Raji (cell line): ENCODE results near the gene RNH1.

Source experiments
- POLR2A ChIP-seq: IDR thresholded peaks from 2 replicates; pipeline ENCODE4 v1.6.1; 2011; ENCODE audit warnings: low read depth, low read length, control low read depth; ENCODE audit not compliant: insufficient read depth

RNH1 gene

DNA sequence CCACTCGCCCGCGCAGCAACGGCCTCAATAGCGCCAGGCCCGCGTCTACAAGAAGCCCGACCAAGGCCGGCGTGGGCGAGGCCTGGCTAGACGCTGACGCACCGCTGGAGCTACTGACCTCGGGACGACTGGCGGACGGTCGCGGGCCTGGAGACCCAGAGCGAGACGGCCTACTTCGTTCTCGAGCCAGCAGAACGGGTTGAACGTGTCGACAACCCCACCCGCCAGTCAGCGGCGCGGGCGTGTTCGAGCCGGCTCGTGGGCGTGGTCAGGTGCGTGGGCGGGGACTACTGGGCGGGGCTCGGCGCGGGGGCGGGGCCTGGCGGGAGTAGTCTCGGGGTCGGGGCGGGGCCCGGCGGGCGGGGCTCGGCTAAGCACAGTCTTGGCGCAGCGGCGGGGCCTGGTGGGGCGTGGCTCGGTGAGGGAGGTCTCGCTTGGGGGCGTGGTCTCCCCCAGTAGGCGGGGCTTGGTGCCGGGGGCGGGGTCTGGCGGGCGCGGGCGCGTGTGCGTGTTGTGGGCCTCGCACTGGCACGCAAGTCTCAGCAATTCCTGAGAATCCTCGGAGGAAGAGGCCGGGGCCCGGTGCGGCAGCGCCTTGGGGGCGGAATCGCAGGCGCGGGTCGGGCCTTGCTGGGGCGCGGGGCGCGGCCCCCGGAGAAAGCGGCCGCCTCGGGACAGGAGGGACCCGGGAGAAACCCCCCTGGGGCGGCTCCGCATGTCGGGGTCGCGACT is at the start of gene RNH1:
Gene RNH1, minus strand, starts transcription at position 248 of the 732 bp plus-strand sequence. CDS start 5,080 bp downstream, outside the sequence.
- peak; percentile 84 for TF ChIP-seq POLR2A

DNA sequence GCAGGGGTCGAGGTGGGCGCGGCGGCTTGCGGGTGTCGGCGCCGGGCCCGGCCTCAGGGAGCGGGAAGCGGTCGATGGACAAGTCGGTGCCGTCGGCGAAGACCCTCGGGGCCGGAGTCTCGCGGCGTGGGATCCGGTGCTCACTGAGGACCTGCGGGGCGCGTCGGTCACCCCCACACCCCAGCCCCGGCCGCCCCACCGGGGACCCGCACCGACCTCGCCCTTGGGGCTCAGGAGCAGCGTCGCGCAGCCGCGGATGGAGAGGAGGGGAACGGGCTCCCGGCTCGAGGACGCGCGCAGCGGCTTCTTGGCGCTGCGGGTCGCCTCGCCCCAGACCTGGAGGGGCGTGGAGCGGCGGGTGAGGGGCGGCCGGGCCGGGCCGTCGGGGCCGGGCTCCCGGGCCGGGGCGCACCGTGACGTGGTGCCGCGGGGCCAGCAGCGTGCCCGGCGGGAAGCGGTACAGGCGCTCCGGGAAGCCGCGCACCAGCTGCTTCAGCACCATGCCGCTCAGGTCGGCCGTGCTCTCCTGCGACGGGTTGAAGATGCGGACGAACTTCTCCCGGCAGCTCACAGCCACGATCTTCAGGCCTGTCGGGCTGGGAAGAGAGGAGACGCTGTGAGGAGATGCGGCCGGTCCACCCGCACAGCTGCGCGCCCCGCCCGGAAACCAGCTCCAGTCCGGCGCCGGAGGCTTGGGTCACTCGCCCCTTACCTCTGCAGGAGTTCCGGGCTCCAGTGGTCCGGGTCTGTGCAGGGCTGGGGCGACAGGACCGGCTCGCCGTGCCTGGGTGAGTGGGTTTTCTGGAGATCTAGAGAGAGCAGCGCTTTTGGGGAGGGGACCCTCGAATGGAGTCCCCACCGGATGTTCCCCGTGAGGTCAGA is 49.0 kb upstream of the RNH1 start:
- TF ChIP-seq POLR2A: no peak

DNA sequence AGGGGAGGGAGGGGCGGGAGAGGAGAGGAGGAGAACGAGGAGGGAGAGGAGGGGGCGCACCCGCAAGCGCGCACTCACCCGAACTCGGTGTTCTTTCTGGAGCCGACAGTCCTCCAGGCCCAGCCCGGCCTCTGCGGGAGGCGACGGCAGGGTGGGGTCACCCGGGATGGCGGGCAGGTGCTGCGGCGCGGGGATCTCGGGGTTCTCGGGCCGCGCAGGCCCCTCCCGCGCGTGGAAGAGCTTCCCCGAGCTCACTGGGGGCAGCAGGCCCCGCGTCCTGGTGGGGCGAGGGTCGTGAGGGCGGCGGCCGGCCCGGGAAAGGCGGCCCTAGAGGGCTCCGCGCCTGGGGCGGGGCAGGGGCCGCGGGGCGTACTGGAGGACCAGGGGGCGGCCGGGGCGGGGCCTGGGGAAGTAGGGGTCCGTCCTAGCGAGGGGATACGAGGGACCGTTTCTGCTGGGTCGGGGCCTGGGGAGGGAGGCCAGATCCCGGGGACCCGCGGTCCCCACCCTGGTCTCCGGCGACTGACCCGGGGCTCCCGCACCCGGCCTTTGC is 48.3 kb upstream of the RNH1 start:
- TF ChIP-seq POLR2A: no peak

DNA sequence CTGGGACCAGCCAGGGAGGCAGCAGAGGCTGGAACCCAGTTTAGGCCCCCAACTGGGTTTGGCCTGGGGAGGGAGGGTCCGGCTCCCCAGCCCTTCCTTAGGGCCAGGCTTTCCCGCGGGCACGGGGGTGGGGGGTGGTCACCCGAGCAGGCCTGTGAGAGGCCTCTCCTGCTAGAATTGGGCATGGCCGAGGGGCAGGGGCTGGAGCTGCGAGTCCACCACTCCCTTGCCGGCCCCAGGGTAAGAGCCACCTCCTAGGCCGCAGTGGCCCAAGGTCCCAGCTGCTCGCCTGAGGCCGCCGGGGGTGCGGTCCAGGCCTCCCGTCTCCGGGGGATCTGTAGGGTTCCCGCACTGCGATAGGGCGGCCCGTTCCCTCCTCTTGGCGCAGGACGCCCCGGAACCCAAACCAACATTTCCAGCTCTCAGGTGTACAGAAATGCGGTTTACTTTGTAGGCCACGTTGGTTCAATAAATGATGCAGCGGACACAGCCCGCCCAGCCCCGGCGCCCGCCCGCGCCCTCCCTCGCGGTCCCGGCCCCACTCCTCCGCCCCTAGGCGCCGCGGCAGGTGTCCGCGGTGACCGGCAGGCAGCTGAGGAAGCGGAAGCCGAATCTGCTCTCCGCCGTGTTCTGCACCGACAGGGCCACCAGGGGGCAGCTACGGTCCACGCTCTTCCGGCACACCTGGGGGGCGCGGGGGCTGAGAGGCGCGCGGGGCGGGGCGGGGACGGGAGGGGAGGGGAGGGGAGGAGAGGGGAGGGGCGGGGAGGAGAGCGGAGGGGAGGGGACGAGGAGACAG is 47.6 kb upstream of the RNH1 start:
- TF ChIP-seq POLR2A: peak; percentile 34; the same call in 1 of the 2 replicates

DNA sequence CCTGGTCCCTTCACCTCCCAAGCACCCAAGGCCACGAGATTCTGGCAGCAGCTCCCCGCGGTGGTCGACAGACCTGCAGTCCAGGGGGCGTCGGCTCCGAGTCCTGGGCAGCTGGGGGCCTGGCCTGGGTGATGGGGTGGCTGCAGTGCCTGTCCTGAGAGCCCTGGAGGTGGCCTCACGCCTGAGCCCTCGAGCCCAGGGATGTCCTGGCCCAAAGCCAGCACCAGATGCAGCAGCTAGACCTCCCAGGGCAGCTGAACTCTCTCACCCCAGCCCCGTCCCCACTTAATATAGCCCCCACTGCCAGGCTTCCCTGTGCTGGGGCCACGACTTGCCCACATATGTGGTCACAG is 46.9 kb upstream of the RNH1 start:
- TF ChIP-seq POLR2A: no peak

DNA sequence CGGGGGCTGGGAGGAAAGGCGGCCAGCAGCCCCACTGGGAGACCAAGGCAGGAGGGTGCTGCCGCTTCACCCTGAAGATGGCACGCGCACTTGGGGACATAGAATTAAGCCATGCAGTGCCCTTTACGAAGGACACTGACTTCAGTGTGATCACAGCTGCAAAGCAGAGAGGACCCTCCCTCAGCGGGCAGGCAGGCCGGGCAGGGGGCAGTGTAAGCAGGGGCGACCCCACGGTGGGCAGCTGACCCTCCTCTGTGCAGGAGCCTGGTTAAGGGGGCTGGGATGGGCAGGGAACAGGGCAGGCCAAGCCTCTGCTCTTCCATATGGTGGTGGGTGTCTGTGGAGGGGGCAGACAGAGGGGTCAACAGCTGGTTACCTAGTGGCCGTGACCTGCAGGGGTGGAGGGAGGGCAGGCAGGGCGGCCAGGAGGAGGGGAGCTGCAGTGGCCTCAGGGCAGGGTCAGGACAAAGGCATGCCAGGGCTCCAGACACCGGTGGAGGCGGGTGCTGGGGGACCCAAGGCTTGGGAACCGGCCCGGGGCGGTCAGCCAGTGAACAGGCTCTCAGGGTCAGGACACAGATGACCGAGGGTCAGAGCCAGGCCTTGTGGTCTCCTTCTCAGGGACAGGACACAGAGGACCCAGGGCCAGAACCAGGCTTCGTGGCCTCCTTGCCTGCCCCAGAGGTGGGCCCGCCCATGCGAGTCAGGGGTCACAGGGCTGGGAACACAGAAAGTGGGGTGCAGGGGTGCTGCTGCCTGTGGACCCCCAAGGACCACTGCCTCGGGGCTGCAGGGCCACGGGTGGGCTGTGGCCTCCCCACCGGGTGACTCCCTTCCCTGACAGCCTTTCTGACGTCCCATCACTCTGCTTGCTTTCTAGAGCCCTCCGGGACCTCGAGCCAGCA is 46.3 kb upstream of the RNH1 start:
- no peak for TF ChIP-seq POLR2A

DNA sequence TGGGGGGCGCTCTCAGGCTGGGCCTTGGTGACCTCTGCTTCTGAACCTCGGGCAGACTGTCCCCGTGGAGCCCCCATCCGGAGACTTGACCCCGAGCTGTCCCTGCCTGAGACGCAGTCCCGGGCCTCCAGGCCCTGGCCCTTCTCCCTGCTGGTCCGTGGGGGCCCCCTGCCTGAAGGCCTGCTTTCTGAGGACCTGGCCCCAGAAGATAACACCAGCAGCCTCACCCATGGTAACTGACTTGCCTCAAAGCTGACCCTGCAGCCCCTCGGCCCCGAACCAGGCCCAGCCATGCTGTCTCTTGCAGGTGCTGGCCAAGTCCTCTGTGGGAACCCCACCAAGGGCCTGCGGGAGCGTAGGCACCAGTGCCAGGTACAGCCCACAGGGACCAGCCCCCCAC is 44.6 kb upstream of the RNH1 start:
- no peak for TF ChIP-seq POLR2A

DNA sequence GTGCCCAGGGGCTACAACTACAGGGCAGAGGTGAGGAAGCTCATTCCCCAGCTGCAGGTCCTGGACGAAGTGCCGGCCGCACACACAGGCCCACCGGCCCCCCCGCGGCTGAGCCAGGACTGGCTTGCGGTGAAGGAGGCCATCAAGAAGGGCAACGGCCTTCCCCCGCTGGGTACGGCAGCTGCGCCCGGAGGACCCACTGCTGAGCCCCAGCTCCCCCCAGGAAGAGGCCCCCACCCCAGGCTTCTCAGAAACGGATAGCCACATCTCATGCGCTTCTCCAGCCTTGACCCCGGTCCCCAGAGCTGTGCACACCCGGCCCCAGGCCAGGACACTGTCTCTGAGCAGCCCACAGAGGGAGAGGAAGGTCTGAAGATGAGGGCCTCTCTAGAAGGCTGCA is 44.1 kb upstream of the RNH1 start:
- TF ChIP-seq POLR2A: no peak

DNA sequence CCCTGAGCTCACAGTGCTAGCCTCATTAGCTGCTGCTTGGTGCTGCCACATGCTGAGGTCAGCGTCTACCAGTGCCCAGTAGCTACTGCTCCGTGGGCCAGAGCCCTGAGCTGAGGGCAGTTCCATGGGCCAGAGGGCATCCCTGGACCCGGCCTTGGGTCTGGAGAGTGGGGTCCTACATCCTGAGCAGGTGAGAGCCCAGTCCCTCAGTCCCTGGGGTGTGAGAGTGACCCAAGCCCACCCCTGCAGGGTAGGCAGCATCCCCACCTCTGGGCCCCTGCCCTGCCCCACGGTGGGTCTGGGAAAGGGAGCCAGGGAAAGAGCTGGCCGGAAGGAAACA is 43.7 kb upstream of the RNH1 start:
- no peak for TF ChIP-seq POLR2A

DNA sequence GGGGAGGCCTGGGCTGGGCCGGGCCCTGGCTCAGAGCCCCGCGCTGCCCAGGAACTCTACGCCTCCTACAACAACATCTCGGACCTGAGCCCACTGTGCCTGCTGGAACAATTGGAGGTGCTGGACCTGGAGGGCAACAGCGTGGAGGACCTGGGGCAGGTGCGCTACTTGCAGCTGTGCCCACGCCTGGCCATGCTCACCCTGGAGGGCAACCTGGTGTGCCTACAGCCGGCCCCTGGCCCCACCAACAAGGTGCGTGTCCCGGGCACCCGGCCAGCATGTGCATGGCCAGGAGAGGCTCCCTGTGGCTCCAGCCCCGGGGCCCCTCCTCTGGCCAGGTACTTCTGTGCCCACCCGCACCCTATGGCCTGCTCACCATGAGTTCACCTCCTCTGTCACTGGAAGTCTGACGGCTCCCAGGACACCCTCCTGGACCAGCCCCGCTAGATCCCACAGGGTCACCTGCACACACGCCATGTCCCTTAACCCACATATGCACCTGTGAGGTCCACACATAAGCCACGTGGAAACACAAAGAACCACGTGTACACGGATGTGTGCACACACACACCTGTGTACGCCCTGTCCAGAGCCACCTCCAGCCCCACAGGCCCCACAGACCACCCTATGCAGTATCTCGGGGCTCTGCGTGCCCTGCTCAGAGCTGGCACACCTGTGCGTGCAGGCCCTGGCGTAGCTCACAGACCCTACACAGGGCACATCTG is 43.1 kb upstream of the RNH1 start:
- no peak for TF ChIP-seq POLR2A

DNA sequence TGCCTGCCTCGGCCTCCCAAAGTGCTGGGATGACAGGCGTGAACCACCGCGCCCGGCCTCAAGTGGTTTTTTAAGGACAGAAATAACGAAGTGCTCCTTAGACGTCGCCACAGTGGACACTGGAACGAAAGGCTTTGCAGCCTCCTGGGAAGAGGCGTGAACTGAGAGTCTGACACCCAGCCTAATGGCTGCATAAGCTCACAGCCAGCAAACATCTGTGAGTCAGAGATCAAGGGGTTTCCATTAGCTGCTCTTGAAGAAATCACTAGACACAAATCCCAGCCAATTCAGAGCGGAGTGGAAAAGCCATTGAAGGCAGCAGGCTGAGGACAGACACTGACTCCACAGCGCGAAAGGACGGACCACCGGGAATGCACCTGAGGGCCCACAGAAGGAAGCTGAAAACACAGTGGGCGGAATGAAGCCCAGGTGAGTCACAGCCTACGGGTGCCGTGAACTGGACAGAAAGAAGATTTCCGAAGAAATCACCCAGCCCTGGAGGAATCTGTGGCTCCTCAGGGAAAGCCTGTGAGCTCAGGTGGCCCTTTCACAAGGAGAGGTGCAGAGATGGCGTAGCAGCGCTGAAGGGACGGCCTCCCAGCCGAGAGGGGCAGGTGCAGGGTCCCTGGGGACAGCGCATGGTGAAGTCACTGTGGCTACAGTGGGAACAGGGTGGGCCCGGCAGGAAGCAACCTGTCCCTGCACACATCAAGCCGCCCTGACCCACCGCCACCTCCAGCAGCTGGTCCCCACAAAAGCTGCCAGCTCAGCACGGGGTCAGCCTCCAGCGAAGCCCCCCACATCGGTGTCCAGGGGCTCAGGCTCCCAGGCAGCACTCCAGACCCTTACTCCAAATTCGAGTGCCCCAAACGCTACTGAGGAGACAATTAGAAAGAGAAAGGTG is 41.9 kb upstream of the RNH1 start:
- no peak for TF ChIP-seq POLR2A

DNA sequence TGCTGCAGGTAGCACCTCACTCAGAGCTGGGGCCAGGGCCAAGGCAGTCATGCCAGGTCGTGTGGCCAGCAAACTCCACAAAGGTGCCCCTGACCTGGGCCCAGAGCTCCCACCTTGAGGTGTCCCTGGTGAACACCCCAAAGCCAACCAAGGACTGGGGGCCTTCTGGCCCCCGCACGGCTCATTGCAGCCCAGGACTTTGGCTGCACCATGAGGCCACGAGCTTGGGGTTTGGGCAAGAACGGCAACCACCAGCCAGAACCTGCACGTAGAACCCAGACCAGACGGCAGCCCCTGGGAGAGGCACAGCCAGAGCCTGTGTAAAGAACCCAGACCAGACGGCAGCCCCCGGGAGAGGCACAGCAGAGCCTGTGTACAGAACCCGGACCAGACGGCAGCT is 38.1 kb upstream of the RNH1 start:
- TF ChIP-seq POLR2A: no peak

DNA sequence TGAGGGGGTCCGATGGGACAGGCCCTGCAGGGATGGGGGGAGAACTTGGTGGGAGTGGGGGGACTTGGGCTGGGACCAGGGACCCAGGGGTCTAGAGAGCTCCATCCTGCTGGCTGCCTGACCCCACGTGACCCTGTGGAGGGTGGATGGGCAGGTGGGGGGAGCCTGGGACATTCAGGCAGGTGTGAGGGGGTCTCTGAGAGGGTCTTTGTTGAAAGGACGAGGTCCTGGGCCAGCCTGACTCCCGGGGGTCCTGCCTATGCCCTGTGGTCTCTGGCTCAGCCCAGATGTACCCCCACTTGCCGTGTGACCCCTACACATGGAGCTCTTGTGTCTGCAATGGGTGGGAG is 37.8 kb upstream of the RNH1 start:
- TF ChIP-seq POLR2A: no peak
